Type B pancreatic cell (in vitro differentiated cells): Measurements from ENCODE around the gene AP2B1. TPM values are rescaled to one million over a fixed set of nuclear protein-coding genes. Genes with fewer than 3 reads are reported as not detected.

Experiments
- DNase-seq: peaks from one replicate; pipeline ENCODE4 v3.0.0; 2021; ENCODE audit warnings: mixed read lengths; ENCODE audit not compliant: unreplicated experiment; ENCODE audit errors: extremely low spot score
- H3K27ac Mint-ChIP-seq: 2 replicates; pipeline ENCODE4 v1.8.0; 2021; ENCODE audit warnings: mild to moderate bottlenecking, mixed read lengths
- H3K27me3 Mint-ChIP-seq: 2 replicates; pipeline ENCODE4 v1.8.0; 2021; ENCODE audit warnings: mixed read lengths
- H3K36me3 Mint-ChIP-seq: 2 replicates; pipeline ENCODE4 v1.8.0; 2021; ENCODE audit warnings: mixed read lengths
- H3K4me1 Mint-ChIP-seq: one replicate; pipeline ENCODE4 v1.8.0; 2021; ENCODE audit warnings: mixed read lengths; ENCODE audit not compliant: unreplicated experiment
- H3K4me3 Mint-ChIP-seq: 2 replicates; pipeline ENCODE4 v1.8.0; 2021; ENCODE audit warnings: mild to moderate bottlenecking, mixed read lengths
- H3K9me3 Mint-ChIP-seq: 2 replicates; pipeline ENCODE4 v1.8.0; 2021; ENCODE audit warnings: mixed read lengths
- total RNA-seq: library from RNA; stranded (reverse); gene quantifications from 2 replicates; pipeline ENCODE4 v1.2.1, GENCODE V29; 2021; ENCODE audit warnings: low replicate concordance
- TF ChIP-seq, protein P1 (sequence below): fragments of 200-600 bp; sonication (generic); conservative IDR thresholded peaks from 2 replicates; pipeline ENCODE4 v1.5.0; 2021; ENCODE audit warnings: antibody characterized with exemption, mild to moderate bottlenecking

AP2B1 gene
- total RNA-seq, 1 donor from 2014 or later, result 165 TPM

DNA sequence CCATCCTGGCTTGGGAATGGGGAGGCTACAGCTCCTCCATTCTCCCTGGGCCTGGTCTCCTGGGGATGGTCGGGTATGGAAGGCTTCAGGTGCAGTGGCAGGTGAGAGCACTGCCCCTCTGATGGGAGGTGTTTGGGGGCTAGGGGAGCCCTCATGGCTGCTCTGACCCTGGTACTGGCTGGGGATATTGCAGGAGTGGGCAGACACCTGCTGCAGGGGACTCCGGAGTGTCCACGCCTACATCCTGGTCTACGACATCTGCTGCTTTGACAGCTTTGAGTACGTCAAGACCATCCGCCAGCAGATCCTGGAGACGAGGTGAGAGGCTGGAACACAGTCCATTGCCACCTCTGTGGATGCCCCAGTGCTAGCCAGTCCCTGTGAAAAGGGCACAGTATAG, 153.1 kb downstream of the AP2B1 start:
- peaks cover 7% of the 10 kb centered on the region for H3K36me3 Mint-ChIP-seq
- H3K4me3 Mint-ChIP-seq, result no peak overlapping the region
- no peak for DNase-seq
- no peaks in the 10 kb centered on the region for H3K9me3 Mint-ChIP-seq
- H3K27ac Mint-ChIP-seq, result no peak overlapping the region
- TF ChIP-seq, protein P1, sequence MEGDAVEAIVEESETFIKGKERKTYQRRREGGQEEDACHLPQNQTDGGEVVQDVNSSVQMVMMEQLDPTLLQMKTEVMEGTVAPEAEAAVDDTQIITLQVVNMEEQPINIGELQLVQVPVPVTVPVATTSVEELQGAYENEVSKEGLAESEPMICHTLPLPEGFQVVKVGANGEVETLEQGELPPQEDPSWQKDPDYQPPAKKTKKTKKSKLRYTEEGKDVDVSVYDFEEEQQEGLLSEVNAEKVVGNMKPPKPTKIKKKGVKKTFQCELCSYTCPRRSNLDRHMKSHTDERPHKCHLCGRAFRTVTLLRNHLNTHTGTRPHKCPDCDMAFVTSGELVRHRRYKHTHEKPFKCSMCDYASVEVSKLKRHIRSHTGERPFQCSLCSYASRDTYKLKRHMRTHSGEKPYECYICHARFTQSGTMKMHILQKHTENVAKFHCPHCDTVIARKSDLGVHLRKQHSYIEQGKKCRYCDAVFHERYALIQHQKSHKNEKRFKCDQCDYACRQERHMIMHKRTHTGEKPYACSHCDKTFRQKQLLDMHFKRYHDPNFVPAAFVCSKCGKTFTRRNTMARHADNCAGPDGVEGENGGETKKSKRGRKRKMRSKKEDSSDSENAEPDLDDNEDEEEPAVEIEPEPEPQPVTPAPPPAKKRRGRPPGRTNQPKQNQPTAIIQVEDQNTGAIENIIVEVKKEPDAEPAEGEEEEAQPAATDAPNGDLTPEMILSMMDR, result no peak
- H3K4me1 Mint-ChIP-seq, result no peaks in the 10 kb centered on the region
- peaks cover 40% of the 10 kb centered on the region for H3K27me3 Mint-ChIP-seq

DNA sequence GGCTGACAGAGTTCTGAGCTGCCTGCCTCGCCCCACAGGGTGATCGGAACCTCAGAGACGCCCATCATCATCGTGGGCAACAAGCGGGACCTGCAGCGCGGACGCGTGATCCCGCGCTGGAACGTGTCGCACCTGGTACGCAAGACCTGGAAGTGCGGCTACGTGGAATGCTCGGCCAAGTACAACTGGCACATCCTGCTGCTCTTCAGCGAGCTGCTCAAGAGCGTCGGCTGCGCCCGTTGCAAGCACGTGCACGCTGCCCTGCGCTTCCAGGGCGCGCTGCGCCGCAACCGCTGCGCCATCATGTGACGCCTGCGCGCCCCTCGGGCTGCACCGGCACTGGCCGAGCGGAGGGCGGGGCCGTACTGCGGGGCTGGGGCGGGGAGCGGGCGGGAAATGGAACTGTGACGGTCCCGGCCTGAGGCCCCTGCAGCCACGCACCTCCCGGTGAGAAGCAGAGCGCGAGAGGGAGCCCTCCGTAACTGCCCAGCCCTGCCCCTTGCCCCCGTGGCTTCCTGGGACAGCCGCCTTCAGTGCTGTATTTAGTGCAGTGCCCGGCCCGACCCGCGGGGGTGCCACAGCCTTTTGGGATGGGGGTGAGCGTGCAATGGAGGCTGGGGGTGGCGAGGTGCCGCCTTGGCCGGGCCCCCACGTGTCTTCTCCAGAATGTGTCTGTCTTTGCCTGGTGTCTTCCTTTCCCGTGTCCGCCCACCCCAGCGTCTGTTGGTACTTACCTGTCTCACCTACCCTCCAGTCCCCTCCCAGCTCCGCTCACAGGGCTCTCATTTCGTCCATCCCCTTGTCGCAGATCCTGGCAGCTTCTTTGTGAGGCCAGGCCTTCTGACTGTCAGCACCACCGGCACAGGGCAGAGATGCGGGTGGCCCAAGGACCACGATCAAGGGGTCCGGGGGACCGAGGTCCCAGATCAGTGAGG, 154.1 kb downstream of the AP2B1 start:
- DNase-seq, result no peak
- Mint-ChIP-seq H3K27me3 (peaks cover 40% of the 10 kb centered on the region), H3K36me3 (peaks cover 7% of the 10 kb centered on the region), H3K9me3 (no peaks in the 10 kb centered on the region), H3K4me3 (peak overlapping the region; percentile 64), H3K4me1 (no peaks in the 10 kb centered on the region), H3K27ac (no peak overlapping the region)
- TF ChIP-seq, protein P1, result peak; percentile 29

DNA sequence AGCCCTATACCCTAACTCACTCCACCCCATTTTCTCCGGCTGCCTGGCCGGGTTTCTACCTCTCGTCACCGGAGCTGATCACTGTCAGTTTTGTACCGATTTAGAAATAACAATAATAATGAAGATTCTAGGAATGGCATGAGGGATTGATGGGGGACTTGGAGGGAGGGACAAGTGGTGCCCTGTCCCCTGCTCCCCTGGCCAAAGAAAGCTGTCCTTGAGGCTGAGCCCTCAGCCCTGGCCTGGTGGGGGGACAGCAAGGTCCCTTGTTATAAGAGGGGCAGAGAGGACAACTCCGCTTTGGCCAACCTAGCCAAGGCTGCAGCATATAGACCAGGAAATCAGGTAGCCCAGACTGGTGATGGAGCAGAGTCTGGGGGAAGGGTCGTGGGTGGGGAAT, 155.4 kb downstream of the AP2B1 start:
- Mint-ChIP-seq H3K27ac (no peak overlapping the region), H3K4me3 (no peak overlapping the region), H3K4me1 (no peaks in the 10 kb centered on the region), H3K27me3 (peaks cover 42% of the 10 kb centered on the region), H3K9me3 (no peaks in the 10 kb centered on the region), H3K36me3 (peaks cover 7% of the 10 kb centered on the region)
- TF ChIP-seq, protein P1, result no peak
- no peak for DNase-seq

DNA sequence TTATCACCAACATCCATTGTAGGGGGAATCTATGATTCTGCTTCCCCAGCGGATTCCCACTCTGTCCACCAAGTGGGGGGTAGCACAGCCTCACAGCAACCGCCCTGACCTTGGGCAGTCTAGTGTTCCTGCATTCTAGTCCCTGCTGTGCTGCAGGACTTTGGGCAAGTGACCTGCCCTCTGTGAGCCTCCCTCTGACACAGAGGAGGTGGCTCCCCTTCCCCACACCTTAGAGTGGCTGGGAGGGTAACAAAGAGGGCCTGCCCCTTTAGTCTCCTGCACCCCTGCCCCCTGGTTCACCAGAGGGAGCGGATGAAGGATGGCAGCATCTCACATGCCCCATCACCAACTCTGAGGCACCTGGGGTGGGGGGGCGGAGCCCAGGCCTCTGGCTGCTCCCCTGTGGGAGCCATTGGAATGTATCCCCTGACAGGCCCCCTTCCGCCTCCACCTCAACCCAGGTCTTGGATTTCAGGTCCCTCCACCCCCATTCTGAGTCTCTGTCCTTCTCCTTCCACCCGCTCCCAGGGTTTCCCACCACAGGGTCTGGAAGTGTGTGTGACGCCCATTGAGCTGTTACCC, 155.9 kb downstream of the AP2B1 start:
- no peaks in the 10 kb centered on the region for H3K9me3 Mint-ChIP-seq
- DNase-seq, result no peak
- H3K4me3 Mint-ChIP-seq, result no peak overlapping the region
- TF ChIP-seq, protein P1, result no peak
- H3K36me3 Mint-ChIP-seq, result peaks cover 7% of the 10 kb centered on the region
- H3K4me1 Mint-ChIP-seq, result no peaks in the 10 kb centered on the region
- H3K27me3 Mint-ChIP-seq, result peaks cover 43% of the 10 kb centered on the region
- H3K27ac Mint-ChIP-seq, result no peak overlapping the region

DNA sequence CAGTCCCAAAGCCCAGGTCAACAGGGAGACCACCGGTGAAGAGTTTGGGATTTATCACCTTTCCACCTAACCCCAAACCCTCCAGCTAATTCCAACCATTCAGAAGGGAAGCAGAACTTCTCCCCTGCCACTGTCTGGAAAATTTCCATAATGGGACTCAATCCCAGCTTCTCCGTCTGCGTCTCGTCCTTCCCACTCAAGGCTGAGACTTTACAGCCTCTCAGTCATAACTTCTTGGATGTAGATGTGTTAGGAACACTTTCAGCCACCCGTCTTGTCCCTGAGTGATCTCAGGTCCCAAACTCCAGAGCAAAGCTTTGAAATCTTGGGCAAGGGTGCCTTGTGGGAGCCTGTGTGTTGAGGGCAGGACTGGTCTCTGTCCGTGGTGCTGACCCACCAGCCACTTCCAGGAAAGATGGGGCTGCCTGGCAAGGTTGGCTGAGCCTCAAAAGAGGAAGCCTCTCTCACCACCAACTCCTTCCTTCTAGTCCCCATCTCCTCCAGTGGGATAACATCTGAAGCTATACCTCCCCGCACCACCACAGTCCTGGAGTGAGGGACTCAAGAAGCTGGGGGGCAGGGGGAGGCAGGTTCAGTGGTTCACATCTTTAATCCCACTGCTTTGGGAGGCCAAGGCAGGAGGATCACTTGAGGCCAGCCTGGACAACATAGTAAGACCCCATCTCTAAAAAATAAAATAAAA, 156.7 kb downstream of the AP2B1 start:
- H3K9me3 Mint-ChIP-seq, result no peaks in the 10 kb centered on the region
- peak overlapping the region; percentile 26 for H3K4me3 Mint-ChIP-seq
- no peak for DNase-seq
- no peaks in the 10 kb centered on the region for H3K4me1 Mint-ChIP-seq
- TF ChIP-seq, protein P1, result no peak
- peaks cover 47% of the 10 kb centered on the region for H3K27me3 Mint-ChIP-seq
- H3K36me3 Mint-ChIP-seq, result peaks cover 7% of the 10 kb centered on the region
- H3K27ac Mint-ChIP-seq, result no peak overlapping the region
